Pons (tissue), 1 donor: ENCODE data around the gene NEBL.

Experiments
- DNase-seq: peaks from one replicate; pipeline ENCODE4 v3.0.0-alpha.2; 2016; ENCODE audit warnings: low spot score

Gene NEBL

GRCh38 chr10:20778008-20778757 lies 118.9 kb downstream of the NEBL start:
- no peak for DNase-seq

DNA sequence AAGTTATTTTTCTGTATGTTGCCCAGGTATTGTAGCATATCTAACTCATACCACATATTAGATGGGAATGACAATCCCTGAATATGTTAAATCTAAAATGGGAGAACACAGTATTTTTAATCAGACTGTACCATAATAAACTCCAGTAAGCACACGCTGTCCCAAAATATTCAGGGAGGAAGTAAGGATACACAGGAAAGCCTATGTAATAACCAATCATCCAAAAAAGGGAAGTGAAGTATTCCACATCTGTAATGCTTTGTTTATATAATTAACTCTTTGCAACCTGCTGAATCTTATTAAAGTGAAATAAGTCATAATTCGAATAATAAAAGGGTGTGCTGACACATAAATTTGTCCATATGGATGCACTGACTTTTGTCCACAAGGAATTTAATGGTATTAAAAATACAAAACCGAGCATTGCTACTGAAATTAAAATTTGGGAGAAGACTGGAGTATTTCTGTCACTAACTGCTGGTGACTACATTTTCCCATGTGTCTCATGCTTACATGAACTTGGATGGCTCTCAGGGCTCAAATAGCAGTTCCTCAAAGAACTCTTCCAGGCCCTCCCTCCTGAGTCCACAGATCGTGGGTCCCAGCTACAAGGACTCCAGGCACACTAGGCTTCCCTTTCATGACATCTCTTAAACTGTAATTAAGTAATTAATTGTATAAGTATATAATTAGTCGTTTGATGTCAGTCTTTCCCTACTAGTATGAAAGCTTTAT lies 120.6 kb downstream of the NEBL start:
- no peak for DNase-seq

DNA sequence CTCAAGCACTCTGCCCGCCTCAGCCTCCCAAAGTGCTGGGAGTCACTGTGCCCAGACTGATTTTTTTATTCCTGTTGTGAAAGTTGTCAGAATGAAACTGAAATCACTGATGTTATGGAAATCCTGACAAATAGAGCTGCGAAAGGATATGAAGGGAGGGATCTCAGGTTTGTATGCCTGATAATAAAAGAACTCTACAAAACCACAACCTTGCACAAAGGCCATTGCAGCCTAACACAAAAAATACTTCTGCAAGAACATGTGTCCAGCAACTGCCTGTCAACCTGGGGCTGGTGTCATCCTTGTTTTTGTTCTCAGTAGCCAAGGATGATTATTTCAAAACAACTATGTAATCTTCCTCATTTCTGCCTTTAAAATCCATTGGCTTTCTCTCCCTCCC lies 126.1 kb downstream of the NEBL start:
- no peak for DNase-seq

- DNase-seq, result no peak
Observed at GRCh38 chr10:20769481-20769880, 127.6 kb downstream of the NEBL start.

DNA sequence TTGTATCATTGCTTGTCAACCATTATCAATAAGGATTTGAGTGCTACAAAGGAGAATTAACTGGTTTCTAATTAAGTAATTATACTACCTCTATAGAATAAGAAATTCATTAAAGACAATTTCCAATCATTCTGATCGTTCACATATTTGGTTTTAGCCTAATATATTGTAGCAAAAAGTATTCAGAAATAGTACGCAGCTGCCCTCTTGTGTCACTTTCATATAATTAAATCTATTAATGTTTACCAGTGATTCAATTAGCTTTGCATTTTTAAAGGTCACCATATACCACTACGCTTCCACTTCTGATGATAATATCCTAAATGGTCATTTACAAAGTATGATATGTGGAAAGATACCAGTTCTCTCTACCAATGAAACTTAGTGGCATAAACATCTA lies 128.3 kb downstream of the NEBL start:
- peak; percentile 39 for DNase-seq

DNA sequence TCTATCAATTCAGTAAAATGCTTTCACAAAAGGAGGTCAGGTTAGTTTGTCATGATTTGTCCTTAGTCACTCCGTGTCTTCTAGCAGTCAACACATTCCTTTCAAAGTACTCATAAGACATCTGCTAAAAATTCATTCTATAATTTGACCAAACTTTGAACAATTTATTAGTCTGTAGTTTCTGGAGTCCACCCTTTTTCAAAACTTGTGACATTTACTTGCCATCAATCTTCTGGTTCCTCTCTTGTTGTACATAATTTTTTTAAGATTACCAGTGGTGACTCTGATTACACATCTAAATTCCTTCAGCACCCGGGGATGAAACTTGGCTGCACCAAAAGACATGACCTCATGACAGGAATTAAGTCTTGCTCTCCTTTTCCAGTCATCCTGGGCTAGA lies 130.1 kb downstream of the NEBL start:
- DNase-seq, result no peak

DNA sequence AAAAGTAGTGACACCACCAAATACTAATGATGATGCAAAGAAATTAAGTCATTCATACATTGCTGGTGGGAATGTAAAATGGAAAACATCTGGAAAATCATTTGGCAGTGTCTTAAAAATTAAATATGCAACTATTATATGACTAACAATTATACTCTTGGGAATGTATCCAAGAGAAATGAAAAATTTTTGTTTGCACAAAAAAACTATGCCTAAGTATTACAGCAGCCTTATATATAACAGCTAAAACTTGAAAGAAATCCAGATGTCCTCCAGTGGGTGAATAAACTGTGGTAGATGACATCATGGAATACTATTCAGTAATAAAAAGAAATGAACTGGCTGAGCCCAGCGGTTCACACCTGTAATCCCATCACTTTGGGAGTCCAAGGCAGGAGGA lies 132.0 kb downstream of the NEBL start:
- no peak for DNase-seq

DNA sequence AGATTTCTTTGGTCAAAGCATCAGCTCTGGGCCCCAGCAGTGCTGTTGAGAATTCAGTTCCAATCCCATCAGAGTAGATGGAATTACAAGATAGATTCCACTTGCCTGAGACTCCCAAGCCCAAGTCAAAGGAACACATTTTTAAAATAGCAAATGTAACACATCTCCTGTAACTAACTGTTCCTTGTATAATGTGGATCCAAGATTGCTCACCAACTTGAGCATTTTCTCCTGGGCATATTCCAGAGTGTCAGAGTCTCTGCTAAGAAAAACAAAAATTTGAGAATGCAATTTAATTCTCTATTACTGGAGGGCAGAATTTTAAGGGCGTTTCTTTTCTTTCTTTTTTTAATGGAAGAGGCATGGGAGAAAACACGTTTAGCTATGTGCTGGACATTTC lies 136.7 kb downstream of the NEBL start:
- no peak for DNase-seq

GRCh38 chr10:20748551-20748950 lies 148.6 kb downstream of the NEBL start:
- DNase-seq, result no peak

DNA sequence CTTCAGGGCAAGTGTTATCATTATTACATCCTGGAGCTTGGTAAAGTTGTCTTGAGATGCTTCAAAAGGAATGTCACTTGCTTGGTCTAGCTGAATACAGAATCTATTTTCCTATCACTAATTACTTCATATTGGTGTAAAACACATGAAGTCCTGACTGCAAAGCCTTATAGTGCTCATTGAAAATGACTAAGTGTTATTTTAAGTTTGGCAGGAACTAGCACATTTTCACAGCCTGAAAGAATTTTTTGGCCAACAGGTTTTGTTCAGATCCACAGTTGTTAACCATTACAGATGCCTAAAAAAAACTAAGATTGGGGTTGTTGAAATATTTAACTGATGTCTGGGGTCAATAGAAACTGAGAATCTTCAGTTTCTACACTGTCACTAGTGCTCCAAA lies 149.3 kb downstream of the NEBL start:
- no peak for DNase-seq

DNA sequence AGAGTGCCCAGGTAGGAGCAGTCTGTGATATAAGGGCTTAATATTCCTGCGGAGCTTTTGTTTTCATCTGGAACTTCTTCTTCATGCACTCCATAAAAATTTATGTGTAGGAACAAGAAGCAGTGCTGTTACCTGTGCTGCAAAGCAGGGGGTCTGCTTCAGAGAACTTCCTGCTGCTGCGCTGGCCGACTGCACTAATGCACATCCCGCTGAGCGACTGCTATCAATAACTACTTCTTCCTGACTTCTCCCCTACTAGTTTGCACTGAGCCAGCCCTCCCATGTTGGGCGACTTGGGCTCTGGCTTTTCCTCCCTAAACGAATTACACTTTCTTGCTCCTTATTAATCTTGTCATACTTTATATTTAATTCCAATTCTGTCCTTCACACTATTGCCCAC lies 150.3 kb downstream of the NEBL start:
- DNase-seq, result no peak

DNA sequence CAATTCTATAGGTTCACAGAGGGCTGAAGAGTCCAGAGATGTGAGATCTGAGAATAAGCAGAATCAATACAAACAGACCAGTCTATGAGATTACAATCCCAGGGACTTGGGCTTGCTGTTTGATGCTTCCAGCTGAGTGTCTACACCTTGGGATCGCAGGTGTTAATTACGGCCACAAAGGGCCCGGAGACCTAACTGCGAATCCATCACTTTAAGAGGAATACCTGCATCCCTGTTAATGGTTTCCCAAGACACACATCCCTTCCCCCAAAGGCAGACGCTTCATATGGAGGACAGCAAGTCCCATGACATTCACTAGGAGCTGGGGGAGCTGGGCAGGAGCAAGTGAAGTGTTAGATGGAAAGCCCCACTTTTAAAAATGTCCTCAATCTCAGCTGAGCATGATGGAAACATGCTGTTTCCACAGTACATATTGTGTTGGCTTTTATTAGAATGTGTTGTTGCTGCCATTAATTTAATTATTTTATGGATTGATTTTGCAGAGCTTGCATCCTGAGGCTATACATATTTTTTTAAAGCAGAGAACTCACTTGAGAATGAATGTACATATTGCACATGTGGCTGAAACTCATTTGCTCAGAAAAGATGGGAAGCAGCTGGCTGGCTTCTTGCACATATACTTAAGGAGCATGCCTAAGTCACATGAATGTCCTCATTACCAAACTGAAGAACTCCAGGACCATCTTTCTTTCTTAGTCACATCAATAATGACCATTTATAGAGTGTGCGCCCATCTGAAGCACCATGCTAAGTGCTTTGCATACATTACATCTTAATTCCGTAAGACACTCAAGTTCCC lies 151.3 kb downstream of the NEBL start:
- DNase-seq, result no peak

DNA sequence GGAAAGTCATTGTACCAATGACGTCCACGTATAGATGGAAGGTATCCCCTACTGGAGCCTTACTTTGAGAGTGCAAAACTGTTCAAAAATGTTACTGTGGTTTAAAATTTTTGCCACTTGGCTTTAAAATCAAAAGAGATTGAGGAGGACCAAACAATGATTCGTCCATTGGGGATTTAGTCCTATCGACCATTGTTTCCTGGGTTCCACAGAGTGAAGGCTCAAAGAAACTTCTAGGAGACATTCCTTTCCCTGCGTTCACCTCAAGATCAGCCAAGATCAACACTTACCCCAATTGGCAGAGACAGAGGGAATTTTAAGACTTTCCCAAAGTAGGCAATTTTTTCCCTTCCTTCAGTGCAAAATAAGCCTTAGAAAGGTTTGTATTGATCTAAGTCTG lies 152.3 kb downstream of the NEBL start:
- DNase-seq, result no peak

- DNase-seq, result no peak
Observed at GRCh38 chr10:20743942-20744341, 153.2 kb downstream of the NEBL start.

- DNase-seq, result no peak
Observed at GRCh38 chr10:20742737-20743541, 154.2 kb downstream of the NEBL start.

DNA sequence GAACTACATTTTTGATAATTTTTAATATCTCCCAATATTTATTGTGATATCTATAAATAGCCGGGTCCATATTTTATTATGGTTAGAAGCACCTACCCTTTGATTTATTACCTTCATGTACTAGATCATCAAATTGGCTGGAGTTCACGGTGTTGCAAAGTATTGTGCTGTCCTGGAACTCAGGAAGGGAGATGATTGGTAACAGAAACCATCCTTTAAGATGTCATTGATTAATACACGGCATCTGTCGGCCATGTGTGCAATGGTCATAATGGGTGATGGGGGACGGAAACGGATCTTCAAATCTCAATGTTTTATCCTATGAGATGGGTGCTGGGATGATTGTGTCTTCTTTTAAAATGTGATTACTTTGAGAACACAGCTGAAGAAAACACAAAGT lies 157.0 kb downstream of the NEBL start:
- no peak for DNase-seq

- DNase-seq, result no peak
Observed at GRCh38 chr10:20737107-20737506, 160.0 kb downstream of the NEBL start.
